HepG2 (cell line): ENCODE results near the gene CEMP1. TPM values are rescaled to one million over a fixed set of nuclear protein-coding genes. Genes with fewer than 3 reads are reported as not detected.
"Not testable (repeated sequence)": the region's sequence is repeated elsewhere in the genome, so short reads cannot be mapped to it uniquely, and the experiment has no call there.

ENCODE experiments used
- CEBPB ChIP-seq: IDR thresholded peaks from 2 replicates; pipeline ENCODE4 v1.6.1; 2011; ENCODE audit warnings: low read depth, low read length, improper control_type of control experiment, borderline replicate concordance
- CREB1 ChIP-seq, 2 experiments: fragments of 450-650 bp in 1 of 2; IDR thresholded peaks; 2 replicates each; pipeline ENCODE4 v1.6.1; 2016 to 2017; ENCODE audit warnings: control low read depth in 1 of 2, mild to moderate bottlenecking in 1 of 2, missing compliant biosample characterization in 1 of 2, missing genetic modification characterization in 1 of 2
- FOXP1 ChIP-seq, 2 experiments: fragments of 450-650 bp in 1 of 2; IDR thresholded peaks; 2 replicates each; pipeline ENCODE4 v1.6.1; 2017 to 2018; ENCODE audit warnings: antibody characterized with exemption in 1 of 2
- HDAC1 ChIP-seq: sonication (generic); formaldehyde crosslinking; IDR thresholded peaks from 2 replicates; pipeline ENCODE4 v1.5.1; 2020; ENCODE audit warnings: mild to moderate bottlenecking, missing genetic modification reagents
- HDAC2 ChIP-seq: sonication (generic); formaldehyde crosslinking; IDR thresholded peaks from 2 replicates; pipeline ENCODE4 v1.4.0; 2020; ENCODE audit warnings: missing genetic modification reagents
- HOXA3 ChIP-seq: sonication (generic); formaldehyde crosslinking; IDR thresholded peaks from 2 replicates; pipeline ENCODE4 v1.5.0; 2020; ENCODE audit warnings: missing genetic modification reagents
- KDM1A ChIP-seq: IDR thresholded peaks from 2 replicates; pipeline ENCODE4 v1.6.1; 2016; ENCODE audit warnings: missing compliant biosample characterization
- MED1 ChIP-seq: sonication (generic); formaldehyde crosslinking; IDR thresholded peaks from 2 replicates; pipeline ENCODE4 v1.4.0; 2020; ENCODE audit warnings: missing genetic modification reagents
- SOX6 ChIP-seq, 2 experiments: fragments of 450-650 bp in 1 of 2; sonication (generic) in 1 of 2; formaldehyde crosslinking in 1 of 2; IDR thresholded peaks; 2 replicates each; pipeline versions ENCODE4 v1.4.0 to v1.6.1; 2017 to 2020; ENCODE audit warnings: antibody characterized with exemption in 1 of 2, mild to moderate bottlenecking in 1 of 2, missing genetic modification reagents in 1 of 2
- TARDBP ChIP-seq: sonication (generic); formaldehyde crosslinking; IDR thresholded peaks from 2 replicates; pipeline ENCODE4 v1.8.0; 2022; ENCODE audit warnings: mild to moderate bottlenecking, missing genetic modification reagents
- TEAD3 ChIP-seq: optimal IDR thresholded peaks from 2 replicates; pipeline ENCODE3; 2016; ENCODE audit warnings: borderline replicate concordance
- ZMYM2 ChIP-seq: sonication (generic); formaldehyde crosslinking; IDR thresholded peaks from 2 replicates; pipeline ENCODE4 v1.8.0; 2022; ENCODE audit warnings: mild to moderate bottlenecking, missing genetic modification reagents
- polyA plus RNA-seq, 8 experiments: library from polyadenylated mRNA; depleted of rRNA in 3 of 8; stranded (reverse) in 7 of 8; unstranded in 1 of 8; fragments of >200 nt; fragmentation: Illumina TruSeq in 4 of 8; extraction: Trizol in 4 of 8; gene quantifications; 2 replicates each; pipeline versions ENCODE4 v1.2.1 to v1.2.3, GENCODE V29; 2011 to 2016; ENCODE audit warnings: low read depth in 4 of 8, missing spikeins in 1 of 8, mixed read lengths in 1 of 8; ENCODE audit not compliant: insufficient read depth in 1 of 8
- total RNA-seq, 5 experiments: library from RNA; depleted of rRNA; stranded (reverse); fragments of >200 nt; fragmentation: Illumina TruSeq; extraction: Trizol; gene quantifications; 2 replicates each; pipeline ENCODE4 v1.2.3, GENCODE V29; 2016; ENCODE audit warnings: low read depth in 1 of 5
- TF ChIP-seq, protein P1 (sequence below): sonication (generic); formaldehyde crosslinking; IDR thresholded peaks from 2 replicates; pipeline ENCODE4 v1.4.0; 2020; ENCODE audit warnings: missing genetic modification reagents
- TF ChIP-seq, protein P2 (sequence below), 2 experiments: fragments of 450-650 bp in 1 of 2; sonication (generic) in 1 of 2; formaldehyde crosslinking; IDR thresholded peaks; 2 replicates each; pipeline versions ENCODE4 v1.5.0 to v1.8.0; 2020 to 2022; ENCODE audit warnings: mild to moderate bottlenecking in 1 of 2, missing genetic modification reagents in 1 of 2
- TF ChIP-seq, protein P3 (sequence below): sonication (generic); formaldehyde crosslinking; IDR thresholded peaks from 2 replicates; pipeline ENCODE4 v1.5.0; 2020; ENCODE audit warnings: mild to moderate bottlenecking, missing genetic modification reagents, borderline replicate concordance
- TF ChIP-seq, protein P4 (sequence below): IDR thresholded peaks from 2 replicates; pipeline ENCODE4 v1.6.1; 2018; ENCODE audit warnings: missing genetic modification reagents, mild to moderate bottlenecking, missing compliant biosample characterization
- TF ChIP-seq, protein P5 (sequence below): IDR thresholded peaks from 2 replicates; pipeline ENCODE4 v1.6.1; 2016; ENCODE audit warnings: mild to moderate bottlenecking

CEMP1 gene
- total and polyA plus RNA-seq, 2 of the 13 experiments (the other 11 are each of a cell fraction or from before 2014, with no cell fraction given): not detected

DNA sequence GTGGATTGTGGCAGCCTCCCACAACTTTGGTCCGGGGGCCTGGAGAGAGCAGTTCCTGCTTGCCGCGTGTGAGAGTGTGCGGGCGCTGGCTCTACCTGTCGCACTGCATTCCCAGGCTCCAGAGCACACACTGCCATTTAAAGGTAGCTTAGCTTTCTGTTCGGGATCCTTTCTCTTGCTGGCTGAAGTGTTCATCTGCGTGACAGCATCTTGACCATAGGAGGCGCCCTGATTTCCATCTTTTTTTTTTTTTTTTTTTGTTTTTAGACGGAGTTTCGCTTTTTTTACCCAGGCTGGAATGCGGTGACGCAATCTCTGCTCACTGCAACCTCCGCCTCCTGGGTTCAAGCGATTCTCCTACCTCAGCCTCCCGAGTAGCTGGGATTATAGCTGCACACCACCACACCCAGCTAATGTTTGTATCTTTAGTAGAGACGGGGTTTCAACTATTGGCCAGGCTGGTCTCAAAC is 20.2 kb upstream of the CEMP1 start (continued):
- TF ChIP-seq MED1 (CRISPR knock-in tag) (peak; percentile 47; the same call in 1 of the 2 replicates), FOXP1 (CRISPR knock-in tag; IDR thresholded peaks at IDR 0.05) (0 out of 2 replicates have a peak, but pooled peaks have one; percentile 12), HOXA3 (CRISPR knock-in tag) (peak; percentile 63; the same call in 1 of the 2 replicates), TEAD3 (CRISPR knock-in tag) (peak; percentile 95), SOX6 (CRISPR knock-in tag; IDR thresholded peaks at IDR 0.05) (peak; percentile 29; the same call in 1 of the 2 replicates), KDM1A (CRISPR knock-in tag) (peak; percentile 24; the same call in 1 of the 2 replicates), ZMYM2 (CRISPR knock-in tag) (peak; percentile 75; the same call in 1 of the 2 replicates), HDAC1 (CRISPR knock-in tag) (peak; percentile 44), CREB1 (IDR thresholded peaks at IDR 0.05) (peak; percentile 43; the same call in 1 of the 2 replicates), CREB1 (CRISPR knock-in tag; IDR thresholded peaks at IDR 0.05) (0 out of 2 replicates have a peak, but pooled peaks have one; percentile 38), HDAC2 (peak; percentile 33; the same call in 1 of the 2 replicates), CEBPB (peak; percentile 84), TARDBP (peak; percentile 41; the same call in 1 of the 2 replicates)
- TF ChIP-seq, protein P1, sequence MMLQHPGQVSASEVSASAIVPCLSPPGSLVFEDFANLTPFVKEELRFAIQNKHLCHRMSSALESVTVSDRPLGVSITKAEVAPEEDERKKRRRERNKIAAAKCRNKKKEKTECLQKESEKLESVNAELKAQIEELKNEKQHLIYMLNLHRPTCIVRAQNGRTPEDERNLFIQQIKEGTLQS (CRISPR knock-in tag): peak; percentile 90
- TF ChIP-seq, protein P2, sequence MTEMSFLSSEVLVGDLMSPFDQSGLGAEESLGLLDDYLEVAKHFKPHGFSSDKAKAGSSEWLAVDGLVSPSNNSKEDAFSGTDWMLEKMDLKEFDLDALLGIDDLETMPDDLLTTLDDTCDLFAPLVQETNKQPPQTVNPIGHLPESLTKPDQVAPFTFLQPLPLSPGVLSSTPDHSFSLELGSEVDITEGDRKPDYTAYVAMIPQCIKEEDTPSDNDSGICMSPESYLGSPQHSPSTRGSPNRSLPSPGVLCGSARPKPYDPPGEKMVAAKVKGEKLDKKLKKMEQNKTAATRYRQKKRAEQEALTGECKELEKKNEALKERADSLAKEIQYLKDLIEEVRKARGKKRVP (CRISPR knock-in tag; IDR thresholded peaks at IDR 0.05): peak in 1 of 2 experiments; percentile 83; a peak in 2 of 4 replicates
- TF ChIP-seq FOXP1, SOX6 (IDR thresholded peaks at IDR 0.05): not testable (repeated sequence)
- TF ChIP-seq, protein P3, sequence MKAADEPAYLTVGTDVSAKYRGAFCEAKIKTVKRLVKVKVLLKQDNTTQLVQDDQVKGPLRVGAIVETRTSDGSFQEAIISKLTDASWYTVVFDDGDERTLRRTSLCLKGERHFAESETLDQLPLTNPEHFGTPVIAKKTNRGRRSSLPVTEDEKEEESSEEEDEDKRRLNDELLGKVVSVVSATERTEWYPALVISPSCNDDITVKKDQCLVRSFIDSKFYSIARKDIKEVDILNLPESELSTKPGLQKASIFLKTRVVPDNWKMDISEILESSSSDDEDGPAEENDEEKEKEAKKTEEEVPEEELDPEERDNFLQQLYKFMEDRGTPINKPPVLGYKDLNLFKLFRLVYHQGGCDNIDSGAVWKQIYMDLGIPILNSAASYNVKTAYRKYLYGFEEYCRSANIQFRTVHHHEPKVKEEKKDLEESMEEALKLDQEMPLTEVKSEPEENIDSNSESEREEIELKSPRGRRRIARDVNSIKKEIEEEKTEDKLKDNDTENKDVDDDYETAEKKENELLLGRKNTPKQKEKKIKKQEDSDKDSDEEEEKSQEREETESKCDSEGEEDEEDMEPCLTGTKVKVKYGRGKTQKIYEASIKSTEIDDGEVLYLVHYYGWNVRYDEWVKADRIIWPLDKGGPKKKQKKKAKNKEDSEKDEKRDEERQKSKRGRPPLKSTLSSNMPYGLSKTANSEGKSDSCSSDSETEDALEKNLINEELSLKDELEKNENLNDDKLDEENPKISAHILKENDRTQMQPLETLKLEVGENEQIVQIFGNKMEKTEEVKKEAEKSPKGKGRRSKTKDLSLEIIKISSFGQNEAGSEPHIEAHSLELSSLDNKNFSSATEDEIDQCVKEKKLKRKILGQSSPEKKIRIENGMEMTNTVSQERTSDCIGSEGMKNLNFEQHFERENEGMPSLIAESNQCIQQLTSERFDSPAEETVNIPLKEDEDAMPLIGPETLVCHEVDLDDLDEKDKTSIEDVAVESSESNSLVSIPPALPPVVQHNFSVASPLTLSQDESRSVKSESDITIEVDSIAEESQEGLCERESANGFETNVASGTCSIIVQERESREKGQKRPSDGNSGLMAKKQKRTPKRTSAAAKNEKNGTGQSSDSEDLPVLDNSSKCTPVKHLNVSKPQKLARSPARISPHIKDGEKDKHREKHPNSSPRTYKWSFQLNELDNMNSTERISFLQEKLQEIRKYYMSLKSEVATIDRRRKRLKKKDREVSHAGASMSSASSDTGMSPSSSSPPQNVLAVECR (CRISPR knock-in tag): peak; percentile 21; the same call in 1 of the 2 replicates
- TF ChIP-seq, protein P4, sequence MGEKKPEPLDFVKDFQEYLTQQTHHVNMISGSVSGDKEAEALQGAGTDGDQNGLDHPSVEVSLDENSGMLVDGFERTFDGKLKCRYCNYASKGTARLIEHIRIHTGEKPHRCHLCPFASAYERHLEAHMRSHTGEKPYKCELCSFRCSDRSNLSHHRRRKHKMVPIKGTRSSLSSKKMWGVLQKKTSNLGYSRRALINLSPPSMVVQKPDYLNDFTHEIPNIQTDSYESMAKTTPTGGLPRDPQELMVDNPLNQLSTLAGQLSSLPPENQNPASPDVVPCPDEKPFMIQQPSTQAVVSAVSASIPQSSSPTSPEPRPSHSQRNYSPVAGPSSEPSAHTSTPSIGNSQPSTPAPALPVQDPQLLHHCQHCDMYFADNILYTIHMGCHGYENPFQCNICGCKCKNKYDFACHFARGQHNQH (CRISPR knock-in tag): peak; percentile 17; the same call in 1 of the 2 replicates
- TF ChIP-seq, protein P5, sequence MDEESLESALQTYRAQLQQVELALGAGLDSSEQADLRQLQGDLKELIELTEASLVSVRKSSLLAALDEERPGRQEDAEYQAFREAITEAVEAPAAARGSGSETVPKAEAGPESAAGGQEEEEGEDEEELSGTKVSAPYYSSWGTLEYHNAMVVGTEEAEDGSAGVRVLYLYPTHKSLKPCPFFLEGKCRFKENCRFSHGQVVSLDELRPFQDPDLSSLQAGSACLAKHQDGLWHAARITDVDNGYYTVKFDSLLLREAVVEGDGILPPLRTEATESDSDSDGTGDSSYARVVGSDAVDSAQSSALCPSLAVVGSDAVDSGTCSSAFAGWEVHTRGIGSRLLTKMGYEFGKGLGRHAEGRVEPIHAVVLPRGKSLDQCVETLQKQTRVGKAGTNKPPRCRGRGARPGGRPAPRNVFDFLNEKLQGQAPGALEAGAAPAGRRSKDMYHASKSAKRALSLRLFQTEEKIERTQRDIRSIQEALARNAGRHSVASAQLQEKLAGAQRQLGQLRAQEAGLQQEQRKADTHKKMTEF (CRISPR knock-in tag): peak; percentile 26; the same call in 1 of the 2 replicates
